Stimulated activated CD8-positive, alpha-beta memory T cell treated with anti-CD3 and anti-CD28 coated beads, Interleukin-4, amount 100 ng/mL, for 48 hours (primary cell): ENCODE results near the gene ANKS1B.
"Not testable (repeated sequence)": the region's sequence is repeated elsewhere in the genome, so short reads cannot be mapped to it uniquely, and the experiment has no call there.

Experiments used
- DNase-seq: peaks from one replicate; pipeline ENCODE4 v3.0.0-alpha.2; 2020

Gene ANKS1B

DNA sequence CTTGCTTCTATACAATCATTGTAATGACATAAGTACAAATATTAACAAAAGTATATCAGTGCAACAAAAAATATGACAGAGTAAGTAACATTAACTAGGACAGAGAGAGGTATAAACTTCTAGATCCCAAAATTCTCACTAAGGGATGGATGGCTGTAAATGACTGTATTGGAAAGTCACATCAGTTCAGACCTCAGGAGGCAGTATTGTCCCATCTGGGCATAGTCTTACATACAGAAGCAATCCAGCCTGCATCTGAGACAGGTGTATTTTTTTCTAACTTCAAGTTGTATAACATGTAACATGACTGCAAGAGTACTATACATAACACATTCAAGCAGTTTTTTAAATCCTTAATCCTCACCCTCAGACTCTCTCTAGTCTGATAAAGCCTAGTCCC is 238.2 kb downstream of the ANKS1B start:
- no peak for DNase-seq

DNA sequence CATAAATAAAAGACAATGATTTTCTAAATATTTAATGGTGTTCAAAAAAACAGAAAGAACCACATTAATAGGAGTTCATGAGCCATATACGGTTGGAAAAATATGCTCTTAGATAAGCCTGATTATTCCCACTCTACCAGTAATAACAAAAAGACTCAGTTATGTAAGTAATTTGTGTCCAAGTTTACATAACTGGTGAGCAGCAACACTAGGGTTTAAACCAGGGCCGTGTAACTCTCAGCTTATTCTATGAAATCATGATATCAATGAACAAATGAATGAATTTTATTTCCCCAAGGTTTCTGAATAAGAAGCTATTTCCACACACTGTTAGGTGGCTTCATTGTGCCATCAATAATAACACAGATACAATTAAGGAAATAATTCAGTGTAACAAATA is 238.8 kb downstream of the ANKS1B start:
- no peak for DNase-seq

DNA sequence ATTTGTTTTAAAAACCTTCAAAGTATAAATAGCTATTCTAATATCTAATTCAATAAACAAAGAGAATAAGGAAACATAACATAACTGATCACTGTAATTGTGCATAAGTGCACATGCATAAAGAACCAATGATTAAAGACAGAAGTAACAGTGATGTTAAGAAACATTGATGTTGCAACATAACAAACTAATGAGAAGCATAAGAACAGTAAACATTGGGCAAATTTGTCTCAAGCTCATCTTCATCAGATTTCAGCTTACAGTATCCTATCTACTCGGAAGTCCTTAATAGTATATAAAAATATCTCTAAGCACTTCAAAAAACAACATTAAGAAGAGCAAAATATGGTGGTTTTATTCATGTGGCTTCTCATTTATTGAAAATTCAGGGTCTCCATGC is 239.6 kb downstream of the ANKS1B start:
- DNase-seq, result no peak

DNA sequence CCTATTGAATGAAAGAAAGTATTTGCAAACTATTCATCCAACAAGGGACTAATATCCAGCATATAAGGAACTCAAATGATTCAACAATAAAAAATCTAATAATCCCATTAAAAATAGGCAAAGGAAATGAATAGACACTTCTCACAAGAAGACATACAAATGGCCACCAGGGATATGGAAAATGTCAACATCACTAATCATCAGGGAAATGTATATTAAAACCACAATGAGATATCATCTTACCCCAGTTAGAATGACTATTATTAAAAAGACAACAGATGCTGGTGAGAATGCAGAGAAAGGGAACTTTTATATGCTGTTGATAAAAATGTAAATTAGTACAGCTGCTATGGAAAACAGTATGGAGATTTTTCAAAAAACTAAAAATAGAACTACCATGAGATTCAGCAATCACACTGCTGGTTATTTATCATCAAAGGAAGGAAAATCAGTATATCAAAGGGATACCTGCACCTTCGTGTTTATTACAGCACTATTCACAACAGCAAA is 247.9 kb downstream of the ANKS1B start:
- DNase-seq, result no peak

DNA sequence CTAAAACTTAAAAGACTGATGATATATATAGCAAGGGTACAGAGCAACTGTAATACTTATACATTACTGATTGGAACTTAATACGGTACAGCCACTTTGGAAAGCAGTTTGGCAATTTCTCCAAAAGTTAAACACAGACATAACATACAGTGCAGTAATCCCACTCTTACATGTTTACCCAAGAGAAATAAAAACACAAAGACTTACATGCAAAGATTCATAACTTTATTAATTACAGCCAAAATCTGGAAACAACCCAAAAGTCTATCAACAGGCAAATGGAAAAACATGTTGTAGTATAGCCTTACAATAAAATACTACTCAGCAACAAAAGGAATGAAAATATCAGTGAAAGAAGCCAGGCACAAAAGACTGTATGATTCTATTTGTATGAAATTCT is 252.6 kb downstream of the ANKS1B start:
- DNase-seq, result no peak

DNA sequence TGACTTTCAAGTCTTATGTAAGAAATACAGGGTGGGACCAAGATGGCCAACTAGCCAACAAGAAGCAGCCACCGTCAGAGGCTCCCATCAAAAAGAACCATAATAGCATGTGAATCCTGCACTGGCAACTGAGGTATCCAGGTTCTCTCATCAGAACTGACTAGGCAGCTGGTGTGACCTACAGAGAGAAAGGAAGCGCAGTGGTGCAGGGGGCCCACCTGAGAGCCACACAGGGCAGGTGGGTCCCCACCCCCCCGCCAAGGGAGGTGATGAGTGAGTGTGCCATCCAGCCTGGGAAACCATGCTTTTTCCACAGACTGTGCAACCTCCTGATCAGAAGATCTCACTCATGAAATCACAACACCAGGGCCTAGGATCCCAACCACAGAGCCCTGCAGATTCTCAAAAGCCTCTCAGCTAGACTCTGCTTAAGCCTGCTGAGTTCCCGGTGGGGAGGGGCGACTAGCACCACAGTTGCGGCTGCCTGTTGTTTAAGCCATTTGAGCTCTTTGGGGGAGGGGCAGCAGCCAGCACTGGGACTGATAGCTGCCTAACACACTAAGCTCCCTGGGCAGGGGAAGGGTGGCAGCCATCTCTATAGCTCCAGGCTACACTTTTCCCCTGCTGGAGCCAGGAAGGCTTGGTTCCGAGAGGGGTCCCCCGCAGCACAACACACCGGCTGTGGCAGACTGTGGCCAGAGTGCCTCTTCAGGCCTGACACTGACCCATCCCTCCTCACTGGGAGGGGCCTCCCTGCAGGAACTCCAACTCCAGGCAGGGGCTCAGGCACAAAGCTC is 261.8 kb downstream of the ANKS1B start:
- DNase-seq, result no peak

DNA sequence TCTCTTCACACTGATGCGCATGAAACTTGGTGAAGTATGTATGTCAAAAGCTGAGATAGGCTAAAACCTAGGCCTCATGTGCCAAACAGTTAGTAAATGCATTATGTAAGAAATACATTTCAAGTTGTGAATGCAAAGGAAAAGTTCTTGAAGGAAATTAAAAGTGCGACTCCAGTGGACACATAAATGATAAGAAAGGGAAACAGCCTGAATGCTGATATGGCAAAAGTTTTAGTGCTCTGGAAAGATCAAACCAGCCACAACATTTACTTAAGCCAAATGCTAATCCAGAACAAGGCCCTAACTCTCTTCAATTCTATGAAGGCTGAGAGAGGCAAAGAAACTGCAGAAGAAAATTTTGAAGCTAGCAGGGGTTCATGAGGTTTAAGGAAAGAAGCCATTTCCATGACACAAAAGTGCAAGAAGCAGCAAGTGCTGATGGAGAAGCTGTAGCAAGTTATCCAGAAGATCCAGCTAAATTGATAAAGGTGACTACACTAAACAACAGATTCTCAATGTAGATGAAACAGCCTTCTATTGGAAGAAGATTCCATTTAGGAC is 262.9 kb downstream of the ANKS1B start:
- DNase-seq, result no peak

DNA sequence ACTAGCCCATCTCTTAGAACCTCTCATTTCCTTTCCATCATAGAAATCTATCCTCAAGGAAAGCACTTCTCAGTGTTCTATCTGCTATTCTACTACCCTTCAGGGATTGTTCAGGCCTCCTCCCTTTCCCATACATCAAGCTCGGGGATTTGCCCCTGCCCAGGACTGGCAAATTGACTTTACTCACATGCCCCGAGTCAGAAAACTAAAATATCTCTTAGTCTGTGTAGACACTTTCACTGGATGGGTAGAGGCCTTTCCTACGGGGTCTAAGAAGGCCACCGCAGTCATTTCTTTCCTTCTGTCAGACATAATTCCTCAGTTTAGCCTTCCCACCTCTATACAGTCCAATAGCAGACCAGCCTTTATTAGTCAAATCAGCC is 264.7 kb downstream of the ANKS1B start:
- not testable (repeated sequence) for DNase-seq

DNA sequence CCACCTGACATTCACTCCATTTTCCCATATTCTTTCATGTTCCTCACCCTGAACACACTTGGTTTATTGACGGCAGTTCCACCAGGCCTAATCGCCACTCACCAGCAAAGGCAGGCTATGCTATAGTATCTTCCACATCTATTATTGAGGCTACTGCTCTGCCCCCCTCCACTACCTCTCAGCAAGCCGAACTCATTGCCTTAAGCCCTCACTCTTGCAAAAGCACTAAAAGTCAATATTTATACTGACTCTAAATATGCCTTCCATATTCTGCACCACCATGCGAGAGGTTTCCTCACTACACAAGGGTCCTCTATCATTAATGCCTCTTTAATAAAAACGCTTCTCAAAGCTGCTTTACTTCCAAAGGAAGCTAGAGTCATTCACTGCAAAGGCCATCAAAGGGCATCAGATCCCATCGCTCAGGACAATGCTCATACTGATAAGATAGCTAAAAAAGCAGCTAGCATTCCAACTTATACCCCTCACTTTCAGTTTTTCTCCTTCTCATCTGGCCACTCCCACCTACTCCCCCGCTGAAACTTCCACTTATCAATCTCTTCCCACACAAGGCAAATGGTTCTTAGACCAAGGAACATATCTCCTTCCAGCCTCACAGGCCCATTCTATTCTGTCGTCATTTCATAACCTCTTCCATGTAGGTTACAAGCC is 265.2 kb downstream of the ANKS1B start:
- not testable (repeated sequence) for DNase-seq

DNA sequence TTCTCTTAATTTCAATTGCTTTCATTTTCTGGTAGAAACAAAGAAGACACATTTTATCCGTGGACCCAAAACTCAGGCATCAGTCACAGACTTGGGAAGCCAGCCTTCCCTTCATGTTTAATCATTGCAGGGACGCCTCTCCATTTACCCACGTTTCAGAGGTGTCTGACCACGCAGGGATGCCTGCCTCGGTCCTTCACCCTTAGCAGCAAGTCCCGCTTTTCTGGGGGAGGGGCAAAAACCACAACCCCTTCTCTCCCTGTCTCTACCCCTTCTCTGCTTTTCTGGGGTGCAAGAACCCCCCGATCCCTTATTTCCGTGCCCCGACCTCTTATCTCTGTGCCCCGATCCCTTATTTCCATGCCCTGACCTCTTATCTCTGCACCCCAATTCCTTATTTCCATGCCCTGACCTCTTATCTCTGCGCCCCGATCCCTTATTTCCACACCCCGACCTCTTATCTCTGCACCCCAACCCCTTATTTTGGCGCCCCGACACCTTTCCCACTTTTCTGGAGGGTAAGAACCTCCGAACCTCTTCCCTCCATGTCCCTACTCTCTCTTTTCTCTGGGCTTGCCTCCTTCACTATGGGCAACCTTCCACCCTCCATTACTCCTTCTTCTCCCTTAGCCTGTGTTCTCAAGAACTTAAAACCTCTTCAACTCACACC is 268.8 kb downstream of the ANKS1B start:
- not testable (repeated sequence) for DNase-seq

DNA sequence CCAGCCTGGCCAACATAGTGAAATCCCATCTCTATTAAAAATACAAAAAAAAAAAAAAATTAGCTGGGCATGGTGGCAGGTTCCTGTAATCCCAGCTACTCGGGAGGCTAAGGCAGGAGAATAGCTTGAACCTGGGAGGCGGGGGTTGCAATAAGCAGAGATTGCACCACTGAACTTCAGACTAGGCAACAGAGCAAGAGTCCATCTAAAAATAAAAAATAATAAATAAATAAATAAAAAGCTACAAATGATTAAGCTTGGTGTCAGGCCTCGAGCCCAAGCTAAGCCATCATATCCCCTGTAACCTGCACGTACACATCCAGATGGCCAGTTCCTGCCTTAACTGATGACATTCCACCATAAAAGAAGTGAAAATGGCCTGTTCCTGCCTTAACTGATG is 269.8 kb downstream of the ANKS1B start:
- not testable (repeated sequence) for DNase-seq

DNA sequence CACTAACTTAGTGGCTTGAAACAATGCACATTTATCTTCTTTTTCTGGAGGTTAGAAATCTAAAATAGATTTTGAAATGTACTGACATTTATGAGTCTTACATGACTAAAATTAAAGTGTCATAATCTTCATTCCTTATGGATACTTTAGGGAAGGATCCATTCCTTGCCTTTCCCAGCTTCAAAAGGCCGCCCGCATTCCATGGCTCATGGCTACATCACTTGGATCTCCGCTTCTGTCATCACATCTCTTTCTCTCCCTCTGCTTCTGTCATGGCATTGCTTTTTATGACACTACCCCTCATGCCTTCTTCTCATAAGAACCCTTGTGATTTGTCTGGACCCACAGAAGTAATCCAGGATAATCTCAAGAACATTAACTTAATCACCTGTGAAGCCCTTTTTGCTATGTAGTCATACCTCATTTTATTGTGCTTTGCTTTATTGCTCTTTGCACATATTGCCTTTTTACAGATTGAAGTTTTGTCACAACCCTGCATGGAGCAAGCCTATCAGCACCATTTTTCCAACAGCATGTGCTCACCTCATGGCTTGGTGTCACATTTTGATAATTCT is 270.7 kb downstream of the ANKS1B start:
- no peak for DNase-seq

DNA sequence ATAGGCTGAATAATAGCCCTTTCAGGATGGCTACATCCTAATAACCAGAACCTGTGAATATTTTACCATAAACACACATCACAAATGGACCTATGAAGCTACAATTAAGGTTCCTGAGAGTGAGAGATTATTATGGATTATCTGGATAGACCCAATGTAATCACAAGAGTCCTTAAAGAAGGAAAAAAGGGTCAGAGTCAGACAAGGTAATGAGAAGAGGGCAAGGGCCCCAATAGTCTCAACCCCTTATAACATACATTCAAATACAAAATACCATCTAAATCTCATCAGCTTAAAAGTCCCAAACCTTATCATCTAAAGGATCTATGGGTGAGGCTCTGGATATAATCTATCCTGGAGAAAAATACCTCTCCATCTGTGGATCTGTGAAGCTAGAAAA is 272.5 kb downstream of the ANKS1B start:
- DNase-seq, result no peak

DNA sequence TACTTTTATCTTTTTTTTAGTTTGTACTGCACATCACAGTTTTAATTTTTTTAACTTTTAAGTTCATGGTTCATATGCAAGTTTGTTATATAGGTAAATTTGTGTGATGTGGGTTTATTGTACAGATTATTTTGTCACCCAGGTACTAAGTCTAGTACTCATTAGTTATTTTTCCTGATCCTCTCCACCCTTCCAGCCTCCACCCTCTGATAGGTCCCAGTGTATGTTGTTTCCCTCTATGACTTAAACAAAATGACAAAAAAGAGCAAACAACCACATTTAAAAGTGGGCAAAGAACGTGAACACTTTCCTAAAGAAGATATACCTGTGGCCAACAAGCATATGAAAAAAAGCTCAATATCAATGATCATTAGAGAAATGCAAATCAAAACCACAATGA is 273.5 kb downstream of the ANKS1B start:
- DNase-seq, result no peak

DNA sequence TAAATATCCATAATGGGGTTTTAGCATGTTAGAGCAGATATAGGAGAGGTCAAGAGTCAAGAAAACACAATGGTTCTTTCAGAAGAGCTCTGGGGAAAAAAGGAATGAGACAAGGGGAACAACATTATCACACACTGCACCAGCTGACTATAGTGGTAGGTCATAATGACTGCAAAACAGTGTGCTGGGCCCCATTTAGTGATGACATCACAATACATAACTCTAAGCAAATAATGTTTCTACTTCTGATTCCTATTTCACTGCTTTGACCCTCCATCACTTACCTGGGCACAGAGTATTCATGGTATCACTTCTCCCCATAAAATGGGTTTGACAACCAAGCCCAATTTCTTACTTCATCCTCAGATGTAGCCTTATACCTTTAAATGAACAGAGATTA is 275.1 kb downstream of the ANKS1B start:
- DNase-seq, result no peak

DNA sequence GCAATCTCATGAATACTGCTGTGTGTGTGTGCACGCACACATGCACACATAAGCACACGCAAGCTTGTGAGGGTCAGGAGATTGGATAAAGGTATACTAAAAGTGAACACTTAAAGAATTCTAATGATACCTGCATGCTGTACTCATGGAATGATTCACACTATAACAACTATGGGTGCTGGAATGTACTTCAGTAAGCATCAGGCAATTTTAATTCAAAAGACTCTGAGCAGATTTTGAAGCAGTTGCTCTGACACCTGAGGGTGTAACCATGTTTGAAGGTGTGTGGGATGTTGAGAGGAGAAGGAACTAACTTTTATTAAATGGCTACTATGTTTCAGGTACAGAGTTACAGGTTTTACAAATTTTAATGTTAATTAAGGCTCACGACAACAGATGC is 275.6 kb downstream of the ANKS1B start:
- DNase-seq, result no peak

DNA sequence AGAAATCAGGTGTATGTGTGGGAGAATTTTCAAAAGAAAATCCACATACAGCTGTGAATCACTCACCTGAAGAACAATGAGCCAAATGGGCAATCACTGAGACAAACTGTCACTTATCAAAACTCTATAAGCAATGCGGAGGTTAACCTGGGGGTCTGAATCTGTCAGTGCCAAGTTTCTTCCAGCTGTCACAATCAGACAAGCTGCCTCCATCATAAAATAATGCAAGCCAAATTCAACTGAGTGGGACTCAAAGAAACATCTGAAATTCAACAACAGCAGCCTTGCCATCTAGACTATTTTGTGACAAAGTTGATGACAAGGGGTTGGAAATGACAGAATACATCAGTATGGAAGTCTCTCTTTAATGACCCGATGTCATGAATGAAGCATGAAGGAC is 276.9 kb downstream of the ANKS1B start:
- no peak for DNase-seq

DNA sequence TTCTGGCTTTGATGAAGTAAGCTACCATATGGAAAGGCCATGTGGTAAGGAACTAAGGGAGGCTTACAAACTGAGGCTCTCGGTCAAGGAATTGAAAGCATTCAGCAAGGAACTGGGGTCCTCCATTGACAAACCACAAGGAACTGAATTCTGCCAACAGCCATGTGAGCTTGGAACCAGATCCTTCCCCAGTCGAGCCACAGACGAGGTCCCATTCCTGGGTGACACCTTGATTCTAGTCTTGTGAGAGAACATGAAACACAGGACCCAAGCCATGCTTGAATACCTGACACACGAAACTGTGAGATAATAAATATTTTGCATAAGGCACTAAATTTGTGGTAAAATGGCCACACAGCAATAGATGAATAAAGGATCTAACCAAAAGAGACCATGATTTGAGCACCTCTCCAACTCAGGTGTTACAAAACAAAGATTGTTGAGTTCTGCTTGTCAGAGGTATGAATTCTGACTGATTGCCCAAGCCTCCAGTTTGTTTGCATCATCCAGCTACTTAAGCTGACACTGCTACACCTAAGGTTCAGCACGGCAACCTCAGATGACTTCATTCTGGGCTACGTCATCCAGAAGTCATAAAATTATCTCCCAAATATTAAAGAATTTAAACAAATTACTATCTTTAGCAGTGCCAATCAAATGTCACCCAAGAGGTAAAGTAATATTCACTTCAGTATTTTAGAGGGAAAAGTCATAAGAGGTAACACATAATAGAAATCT is 277.8 kb downstream of the ANKS1B start:
- DNase-seq, result no peak

DNA sequence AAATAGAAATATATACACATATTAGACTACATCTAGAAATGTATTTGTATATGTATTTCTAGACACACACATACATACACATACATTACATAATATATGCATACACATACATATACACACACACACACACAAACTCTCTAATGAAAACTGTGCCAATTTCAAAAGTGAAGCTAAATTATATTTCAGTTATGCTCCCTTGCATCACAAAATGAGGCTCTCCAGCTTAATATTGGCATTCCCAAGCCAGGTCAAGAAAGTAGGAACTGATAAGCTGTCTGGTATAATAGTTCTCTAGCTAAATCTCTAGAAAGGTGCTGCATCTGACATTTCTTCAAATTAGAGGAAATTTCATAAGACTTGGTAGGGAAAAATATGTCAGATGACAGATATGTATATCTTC is 280.3 kb downstream of the ANKS1B start:
- no peak for DNase-seq

DNA sequence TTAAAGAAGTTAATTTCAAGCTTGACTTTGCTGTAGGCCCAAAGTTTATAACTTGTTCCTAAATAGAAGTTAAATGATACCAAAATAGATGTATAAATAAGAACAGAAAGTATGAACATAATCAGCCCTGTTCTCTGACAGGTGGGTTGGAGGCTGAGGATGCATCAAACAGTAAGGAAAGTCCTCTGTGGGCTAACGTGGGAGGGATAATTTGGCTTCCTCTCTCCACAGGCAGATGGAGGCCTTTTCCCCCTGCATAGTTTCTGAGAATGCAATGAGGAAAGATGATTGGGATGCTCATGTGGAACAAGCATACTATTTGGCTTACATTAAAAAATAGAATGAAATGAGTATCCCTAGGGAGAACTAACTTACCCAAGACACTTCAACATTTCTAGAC is 280.7 kb downstream of the ANKS1B start:
- no peak for DNase-seq

DNA sequence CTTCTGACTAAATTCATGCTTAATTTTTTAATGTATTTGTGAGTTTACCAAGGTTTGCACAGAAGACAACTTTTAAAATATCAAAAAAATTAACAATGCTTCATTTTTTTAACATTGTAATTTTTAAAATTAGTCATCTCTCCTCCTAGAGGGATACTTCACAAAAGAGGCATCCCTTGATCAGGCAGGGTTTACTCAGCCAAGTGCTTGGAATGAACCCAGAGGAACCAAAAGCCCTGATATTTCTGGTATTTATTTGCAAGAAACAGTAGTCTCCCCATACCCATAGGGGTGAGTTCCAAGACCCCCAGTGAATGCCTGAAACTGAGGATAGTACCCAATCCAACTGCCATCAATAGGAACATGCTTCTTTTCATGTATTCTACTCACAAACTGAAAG is 284.7 kb downstream of the ANKS1B start:
- DNase-seq, result no peak

DNA sequence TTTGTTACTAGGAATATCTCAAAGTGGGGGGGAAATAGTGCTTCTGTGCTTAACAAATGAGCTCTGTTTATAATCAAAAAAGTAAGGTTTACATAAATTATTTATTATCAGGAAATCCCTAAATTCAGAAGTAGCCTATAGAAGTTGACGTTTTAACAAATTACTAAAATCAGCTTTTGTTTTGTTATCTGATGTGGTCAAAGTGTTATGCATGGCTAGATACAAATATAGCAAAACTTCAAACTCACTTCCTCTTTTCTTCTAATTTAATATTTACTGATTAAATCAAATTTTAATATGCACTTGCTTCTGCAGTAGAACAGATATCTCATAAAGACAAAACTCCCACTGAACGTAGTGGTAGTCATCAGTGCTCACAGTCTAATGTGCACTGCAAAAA is 289.7 kb downstream of the ANKS1B start:
- DNase-seq, result no peak

DNA sequence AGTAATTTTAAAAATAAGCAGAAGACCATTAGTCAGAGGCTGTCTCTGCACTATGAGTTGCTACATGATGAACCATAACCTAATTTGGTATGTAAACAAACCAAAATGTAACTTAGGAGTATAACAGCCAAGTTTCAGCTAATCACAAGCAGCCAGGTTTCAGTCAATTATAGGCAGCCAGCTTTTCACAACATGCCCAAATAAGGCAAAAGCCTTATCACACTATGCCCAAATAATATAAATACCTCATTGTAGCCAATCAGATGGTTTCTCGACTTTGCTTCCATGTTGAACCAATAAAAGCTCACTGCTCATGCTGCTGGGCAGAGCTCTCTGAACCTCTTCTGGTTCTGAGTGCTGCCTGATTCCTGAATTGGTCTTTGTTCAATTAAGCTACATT is 298.6 kb downstream of the ANKS1B start:
- DNase-seq, result no peak
